IMR-90 (cell line): ENCODE measurements around the gene ARR3. TPM values are rescaled to one million over a fixed set of nuclear protein-coding genes. Genes with fewer than 3 reads are reported as not detected.

Source experiments
- ATAC-seq: fragments of 200-7000 bp; cut with Tn5 transposase; 2 replicates; pipeline ENCODE4 v1.9.1; 2020; ENCODE audit warnings: low read depth, mild to moderate bottlenecking, moderate library complexity
- BruUV-seq: library from RNA; stranded (reverse); fragments of 400-500 nt; replicated peaks from 2 replicates; lab custom pipeline; 2021; lab: Mats Ljungman, UMichigan
- CTCF ChIA-PET: fragments of 300-600 bp; formaldehyde crosslinking; extraction: SDS; loops from one replicate; lab custom pipeline; 2021; ENCODE audit warnings: antibody characterized with exemption; lab: Yijun Ruan, JAX
- POLR2A ChIA-PET: fragments of 300-600 bp; sonication (Branson Sonifier 250); formaldehyde crosslinking; loops from one replicate; lab custom pipeline; 2022; ENCODE audit warnings: antibody characterized with exemption; ENCODE audit not compliant: unreplicated experiment; lab: Charles Lee
- DNase-seq: peaks from one replicate; pipeline ENCODE4 v3.0.0; 2013
- H2AFZ ChIP-seq: replicated peaks from 2 replicates; pipeline ENCODE3; 2013; ENCODE audit warnings: low read length, mild to moderate bottlenecking; ENCODE audit not compliant: poor library complexity
- H2AK5ac ChIP-seq: 2 replicates; pipeline ENCODE4 v1.6.1; 2013; ENCODE audit warnings: low read depth, low read length, inconsistent platforms
- H2AK9ac ChIP-seq: replicated peaks from 2 replicates; pipeline ENCODE3; 2013; ENCODE audit warnings: mild to moderate bottlenecking, low read depth, low read length, moderate library complexity; ENCODE audit not compliant: poor library complexity
- H2BK120ac ChIP-seq: 2 replicates; pipeline ENCODE4 v1.6.1; 2013; ENCODE audit warnings: low read depth, low read length, inconsistent platforms
- H2BK15ac ChIP-seq: 3 replicates; pipeline ENCODE4 v1.6.1; 2013; ENCODE audit warnings: low read depth, low read length, inconsistent platforms
- H2BK20ac ChIP-seq: 2 replicates; pipeline ENCODE4 v1.6.1; 2013; ENCODE audit warnings: low read depth, mild to moderate bottlenecking, inconsistent platforms, low read length, moderate library complexity
- H2BK5ac ChIP-seq: 2 replicates; pipeline ENCODE4 v1.6.1; 2013; ENCODE audit warnings: mild to moderate bottlenecking, low read depth, low read length, inconsistent platforms; ENCODE audit not compliant: poor library complexity, severe bottlenecking
- H3K14ac ChIP-seq: replicated peaks from 2 replicates; pipeline ENCODE4 v1.6.1; 2013; ENCODE audit warnings: low read depth, low read length, inconsistent platforms
- H3K18ac ChIP-seq: 2 replicates; pipeline ENCODE4 v1.6.1; 2013; ENCODE audit warnings: low read depth, low read length, control low read depth
- H3K23ac ChIP-seq: 2 replicates; pipeline ENCODE4 v1.6.1; 2013; ENCODE audit warnings: low read depth, low read length, inconsistent platforms
- H3K27ac ChIP-seq: 2 replicates; pipeline ENCODE4 v1.5.1; 2013; ENCODE audit warnings: mild to moderate bottlenecking, control low read depth, low read length; ENCODE audit not compliant: insufficient read depth
- H3K27me3 ChIP-seq: 2 replicates; pipeline ENCODE4 v1.6.1; 2013; ENCODE audit warnings: low read length; ENCODE audit not compliant: control insufficient read depth, insufficient read depth
- H3K36me3 ChIP-seq: 2 replicates; pipeline ENCODE4 v1.6.1; 2013; ENCODE audit warnings: low read length, mixed read lengths; ENCODE audit not compliant: control insufficient read depth, insufficient read depth
- H3K4ac ChIP-seq: 2 replicates; pipeline ENCODE4 v1.6.1; 2013; ENCODE audit warnings: low read depth, low read length, inconsistent platforms
- H3K4me1 ChIP-seq: 2 replicates; pipeline ENCODE4 v1.6.1; 2013; ENCODE audit warnings: low read length, mixed read lengths; ENCODE audit not compliant: control insufficient read depth, insufficient read depth
- H3K4me2 ChIP-seq: 2 replicates; pipeline ENCODE4 v1.6.1; 2013; ENCODE audit warnings: low read depth, mild to moderate bottlenecking, control low read depth, low read length, moderate library complexity
- H3K4me3 ChIP-seq: 2 replicates; pipeline ENCODE4 v1.5.1; 2013; ENCODE audit warnings: low read depth, mild to moderate bottlenecking, control low read depth, low read length, moderate library complexity; ENCODE audit not compliant: insufficient read depth
- H3K56ac ChIP-seq: 2 replicates; pipeline ENCODE4 v1.6.1; 2013; ENCODE audit warnings: low read length, inconsistent platforms; ENCODE audit not compliant: insufficient read depth; ENCODE audit errors: extremely low read depth
- H3K79me1 ChIP-seq, 2 experiments: 2 replicates each; pipeline ENCODE4 v1.6.1; 2013; ENCODE audit warnings: low read length in 2 of 2, inconsistent platforms in 1 of 2, low read depth in 1 of 2
- H3K9ac ChIP-seq: 2 replicates; pipeline ENCODE4 v1.6.1; 2013; ENCODE audit warnings: low read depth, low read length, control low read depth
- H3K9me1 ChIP-seq: 2 replicates; pipeline ENCODE4 v1.6.1; 2013; ENCODE audit warnings: low read length, inconsistent platforms; ENCODE audit not compliant: insufficient read depth
- H3K9me3 ChIP-seq: 2 replicates; pipeline ENCODE4 v1.6.1; 2013; ENCODE audit warnings: low read length; ENCODE audit not compliant: control insufficient read depth, insufficient read depth
- H4K20me1 ChIP-seq: 2 replicates; pipeline ENCODE4 v1.6.1; 2013; ENCODE audit warnings: low read length, inconsistent platforms; ENCODE audit not compliant: insufficient read depth
- H4K5ac ChIP-seq: 2 replicates; pipeline ENCODE4 v1.6.1; 2013; ENCODE audit warnings: mild to moderate bottlenecking, low read depth, low read length, control low read depth
- H4K8ac ChIP-seq, 2 experiments: 2 replicates each; pipeline ENCODE4 v1.6.1; 2013; ENCODE audit warnings: low read depth in 2 of 2, low read length in 2 of 2, control low read depth in 1 of 2, inconsistent platforms in 1 of 2
- H4K91ac ChIP-seq: 2 replicates; pipeline ENCODE4 v1.6.1; 2013; ENCODE audit warnings: low read depth, low read length, inconsistent platforms; ENCODE audit not compliant: insufficient read depth
- POLR2A ChIP-seq: IDR thresholded peaks from 2 replicates; pipeline ENCODE4 v1.6.1; 2012; ENCODE audit warnings: mild to moderate bottlenecking, low read depth, low read length
- WGBS, 2 experiments: methylation state at CpG; one replicate each; pipeline versions ENCODE4 v1.1.5 to v1.1.7; 2013; ENCODE audit warnings: missing lambda C conversion rate in 2 of 2; ENCODE audit not compliant: insufficient read length in 1 of 2; ENCODE audit errors: extremely low coverage in 2 of 2; 5-methylcytosine and 5-hydroxymethylcytosine counted together
- dilution Hi-C: fragments of 300-500 bp; cut with HindIII; formaldehyde crosslinking; loops from one replicate; pipeline ENCODE4 v1.14.3; 2018; ENCODE audit warnings: low sequenced_read_pairs; ENCODE audit not compliant: unreplicated experiment
- in situ Hi-C: fragments of 300-500 bp; cut with MboI; formaldehyde crosslinking; loops from 3 replicates; pipeline ENCODE4 v1.14.3; 2019; ENCODE audit warnings: low sequenced_read_pairs, inconsistent platforms, mixed read lengths
- intact Hi-C: fragments of 100-400 bp; cut with micrococcal nuclease; formaldehyde crosslinking; loops from 2 replicates; pipeline ENCODE4 v1.10.0; 2022
- polyA plus RNA-seq, 3 experiments: library from polyadenylated mRNA; depleted of rRNA; stranded (reverse); fragments of >200 nt; gene quantifications; 2 replicates each; pipeline ENCODE4 v1.2.3, GENCODE V29; 2012; ENCODE audit warnings: low replicate concordance in 1 of 3
- total RNA-seq: library from RNA; depleted of rRNA; stranded (reverse); fragments of >200 nt; gene quantifications from 2 replicates; pipeline ENCODE4 v1.2.3, GENCODE V29; 2012

ARR3 gene
- total and polyA plus RNA-seq, 2 of the 4 experiments (the other 2 are of a cell fraction) = not detected

DNA sequence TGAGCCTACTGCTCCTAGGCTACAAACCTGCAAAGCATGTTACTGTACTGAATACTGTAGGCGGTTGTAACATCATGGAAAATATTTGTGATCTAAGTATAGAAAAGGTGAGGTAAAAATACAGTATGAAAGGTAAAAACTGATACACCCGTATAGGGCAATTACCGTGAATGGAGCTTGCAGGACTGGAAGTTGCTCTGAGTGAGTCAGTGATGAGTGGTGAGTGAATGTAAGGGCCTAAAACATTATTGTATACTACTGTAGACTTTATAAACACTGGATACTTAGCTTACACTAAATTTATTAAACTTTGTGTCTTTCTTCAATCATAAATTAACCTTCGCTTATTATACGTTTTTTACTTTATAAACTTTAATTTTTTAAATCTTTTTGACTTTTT lies 25.5 kb downstream of the ARR3 start:
- no peaks in the 10 kb centered on the region for H3K9me1 ChIP-seq
- CTCF ChIA-PET = interaction anchor here (0.6 to 0.7 kb wide), 2 partner anchors 26 to 44 kb away, joined by 3 to 4 read pairs; no protein-coding TSS in a partner anchor
- H2BK20ac ChIP-seq = no peak overlapping the region
- no peak overlapping the region for H3K4ac ChIP-seq
- no peak overlapping the region for H2AK5ac ChIP-seq
- H3K4me1 ChIP-seq = peaks cover 2% of the 10 kb centered on the region; the same call in 1 of the 2 replicates
- no peaks in the 10 kb centered on the region for H3K9me3 ChIP-seq
- H3K4me2 ChIP-seq = peak overlapping the region; percentile 65
- H3K36me3 ChIP-seq = no peaks in the 10 kb centered on the region
- H4K5ac ChIP-seq = no peak overlapping the region
- intact Hi-C loops = loop anchor here (5.0 kb wide), 1 partner anchor 161 kb away; the partner anchor contains the start of gene IGBP1
- no peak overlapping the region for H2AFZ ChIP-seq
- DNase-seq (peak; percentile 66), ATAC-seq (no peak)
- no peak overlapping the region for H4K8ac ChIP-seq
- POLR2A ChIA-PET = no interaction called here
- BruUV-seq = no TSS peak
- H3K18ac ChIP-seq = no peak overlapping the region
- no peak overlapping the region for H4K91ac ChIP-seq
- no peak for TF ChIP-seq POLR2A
- 60 to 100% methylated on average over 1 to 2 of the region's 5 CpGs for WGBS, 2 experiments
- H3K23ac ChIP-seq = no peak overlapping the region
- no peak overlapping the region for H3K4me3 ChIP-seq
- H3K9ac ChIP-seq = no peak overlapping the region
- H2AK9ac ChIP-seq = no peak overlapping the region
- in situ Hi-C loops = no loop called here
- dilution Hi-C loops = no loop called here
- no peak overlapping the region for H2BK5ac ChIP-seq
- H4K20me1 ChIP-seq = no peaks in the 10 kb centered on the region
- no peak overlapping the region for H2BK120ac ChIP-seq
- H3K14ac ChIP-seq = no peak overlapping the region
- no peak overlapping the region for H2BK15ac ChIP-seq
- H3K27me3 ChIP-seq = no peaks in the 10 kb centered on the region; the same call in 1 of the 2 replicates
- H3K56ac ChIP-seq = no peak overlapping the region
- H3K79me1 ChIP-seq = peaks cover 6 to 15% of the 10 kb centered on the region in 2 experiments
- H3K27ac ChIP-seq = no peak overlapping the region
